ENCODE data around the gene HPCA. TPM values are rescaled to one million over a fixed set of nuclear protein-coding genes. Genes with fewer than 3 reads are reported as not detected.

Gene HPCA
- total and polyA plus RNA-seq, 2 of the 13 experiments (the other 11 are each of a cell fraction or from before 2014, with no cell fraction given) = not detected

- TF ChIP-seq ELK4 (CRISPR knock-in tag; IDR thresholded peaks at IDR 0.05; ENCODE audit: borderline replicate concordance) (peak; percentile 76; the same call in 1 of the 2 replicates), ZNF713 (CRISPR knock-in tag; IDR thresholded peaks at IDR 0.05) (no peak), ZNF589 (CRISPR knock-in tag; conservative IDR thresholded peaks at IDR 0.05) (peak; percentile 99), JUNB (CRISPR knock-in tag; IDR thresholded peaks at IDR 0.05; ENCODE audit: borderline replicate concordance) (peak; percentile 60; the same call in 1 of the 2 replicates), MEIS1 (CRISPR knock-in tag; IDR thresholded peaks at IDR 0.05; ENCODE audit: borderline replicate concordance) (peak; percentile 85), PTBP1 (IDR thresholded peaks at IDR 0.05; ENCODE audit: low read depth, low read length, poor library complexity, severe bottlenecking) (no peak), MAF1 (CRISPR knock-in tag; IDR thresholded peaks at IDR 0.05; ENCODE audit: borderline replicate concordance) (peak; percentile 98), SMYD3 (CRISPR knock-in tag; IDR thresholded peaks at IDR 0.05) (peak; percentile 84; the same call in 1 of the 2 replicates), KLF15 (CRISPR knock-in tag; IDR thresholded peaks at IDR 0.05; ENCODE audit: borderline replicate concordance) (peak; percentile 99), ZFP62 (CRISPR knock-in tag; IDR thresholded peaks at IDR 0.05) (no peak), SKI (IDR thresholded peaks at IDR 0.05; ENCODE audit: partially characterized antibody) (no peak), ZSCAN31 (CRISPR knock-in tag; IDR thresholded peaks at IDR 0.05; ENCODE audit: low read depth) (peak; percentile 92), HNRNPUL1 (IDR thresholded peaks at IDR 0.05; ENCODE audit: low read depth, low read length) (no peak), ZNF414 (CRISPR knock-in tag; IDR thresholded peaks at IDR 0.05) (peak; percentile 94), MED8 (CRISPR knock-in tag; IDR thresholded peaks at IDR 0.05; ENCODE audit: insufficient replicate concordance) (peak; percentile 54), ZBTB8A (CRISPR knock-in tag; IDR thresholded peaks at IDR 0.05; ENCODE audit: borderline replicate concordance, low read depth) (0 out of 2 replicates have a peak, but pooled peaks have one; percentile 67), PRMT3 (CRISPR knock-in tag; IDR thresholded peaks at IDR 0.05; ENCODE audit: borderline replicate concordance, low read depth) (peak; percentile 93; the same call in 1 of the 2 replicates), ZNF891 (CRISPR knock-in tag; IDR thresholded peaks at IDR 0.05) (peak; percentile 97), ZNF235 (CRISPR knock-in tag; IDR thresholded peaks at IDR 0.05; ENCODE audit: borderline replicate concordance) (peak; percentile 100), ZFP37 (CRISPR knock-in tag; IDR thresholded peaks at IDR 0.05; ENCODE audit: borderline replicate concordance) (peak; percentile 96)
- TF ChIP-seq, protein P1, sequence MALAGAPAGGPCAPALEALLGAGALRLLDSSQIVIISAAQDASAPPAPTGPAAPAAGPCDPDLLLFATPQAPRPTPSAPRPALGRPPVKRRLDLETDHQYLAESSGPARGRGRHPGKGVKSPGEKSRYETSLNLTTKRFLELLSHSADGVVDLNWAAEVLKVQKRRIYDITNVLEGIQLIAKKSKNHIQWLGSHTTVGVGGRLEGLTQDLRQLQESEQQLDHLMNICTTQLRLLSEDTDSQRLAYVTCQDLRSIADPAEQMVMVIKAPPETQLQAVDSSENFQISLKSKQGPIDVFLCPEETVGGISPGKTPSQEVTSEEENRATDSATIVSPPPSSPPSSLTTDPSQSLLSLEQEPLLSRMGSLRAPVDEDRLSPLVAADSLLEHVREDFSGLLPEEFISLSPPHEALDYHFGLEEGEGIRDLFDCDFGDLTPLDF (CRISPR knock-in tag; IDR thresholded peaks at IDR 0.05) = peak; percentile 79
- TF ChIP-seq, protein P2, sequence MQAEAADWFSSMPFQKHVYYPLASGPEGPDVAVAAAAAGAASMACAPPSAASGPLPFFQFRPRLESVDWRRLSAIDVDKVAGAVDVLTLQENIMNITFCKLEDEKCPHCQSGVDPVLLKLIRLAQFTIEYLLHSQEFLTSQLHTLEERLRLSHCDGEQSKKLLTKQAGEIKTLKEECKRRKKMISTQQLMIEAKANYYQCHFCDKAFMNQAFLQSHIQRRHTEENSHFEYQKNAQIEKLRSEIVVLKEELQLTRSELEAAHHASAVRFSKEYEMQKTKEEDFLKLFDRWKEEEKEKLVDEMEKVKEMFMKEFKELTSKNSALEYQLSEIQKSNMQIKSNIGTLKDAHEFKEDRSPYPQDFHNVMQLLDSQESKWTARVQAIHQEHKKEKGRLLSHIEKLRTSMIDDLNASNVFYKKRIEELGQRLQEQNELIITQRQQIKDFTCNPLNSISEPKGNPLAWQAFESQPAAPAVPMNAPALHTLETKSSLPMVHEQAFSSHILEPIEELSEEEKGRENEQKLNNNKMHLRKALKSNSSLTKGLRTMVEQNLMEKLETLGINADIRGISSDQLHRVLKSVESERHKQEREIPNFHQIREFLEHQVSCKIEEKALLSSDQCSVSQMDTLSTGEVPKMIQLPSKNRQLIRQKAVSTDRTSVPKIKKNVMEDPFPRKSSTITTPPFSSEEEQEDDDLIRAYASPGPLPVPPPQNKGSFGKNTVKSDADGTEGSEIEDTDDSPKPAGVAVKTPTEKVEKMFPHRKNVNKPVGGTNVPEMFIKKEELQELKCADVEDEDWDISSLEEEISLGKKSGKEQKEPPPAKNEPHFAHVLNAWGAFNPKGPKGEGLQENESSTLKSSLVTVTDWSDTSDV (CRISPR knock-in tag; IDR thresholded peaks at IDR 0.05) = peak; percentile 95
These were observed at the start of gene HPCA (continued) for GRCh38 chr1:32886004-32886827.
